Neutrophil (primary cell): ENCODE data around the gene EPB41L5.
"Not testable (repeated sequence)": the region's sequence is repeated elsewhere in the genome, so short reads cannot be mapped to it uniquely, and the experiment has no call there.

Source experiments
- H3K27ac ChIP-seq: fragments of 200-600 bp; sonication (generic); 2 replicates; pipeline ENCODE4 v1.5.1; 2016; ENCODE audit warnings: mild to moderate bottlenecking, moderate library complexity
- H3K27me3 ChIP-seq: fragments of 200-600 bp; sonication (generic); 2 replicates; pipeline ENCODE4 v1.6.0; 2016; ENCODE audit warnings: mild to moderate bottlenecking
- H3K36me3 ChIP-seq: fragments of 200-600 bp; sonication (generic); 2 replicates; pipeline ENCODE4 v1.5.1; 2017
- H3K4me1 ChIP-seq, 2 experiments: fragments of 200-600 bp in 1 of 2; sonication (generic) in 1 of 2; 1 replicate in 1 of 2; 2 replicates in 1 of 2; pipeline versions ENCODE4 v1.5.1 to v1.6.1; 2013 to 2016; ENCODE audit warnings: low read depth in 1 of 2, low read length in 1 of 2, mild to moderate bottlenecking in 1 of 2, moderate library complexity in 1 of 2; ENCODE audit not compliant: control insufficient read depth in 1 of 2, insufficient read depth in 1 of 2
- H3K4me3 ChIP-seq, 2 experiments: fragments of 200-600 bp in 1 of 2; sonication (generic) in 1 of 2; 1 replicate in 1 of 2; 2 replicates in 1 of 2; pipeline ENCODE4 v1.5.1; 2013 to 2016; ENCODE audit warnings: low read depth in 1 of 2, low read length in 1 of 2, mild to moderate bottlenecking in 1 of 2, moderate library complexity in 1 of 2
- H3K9me3 ChIP-seq: fragments of 200-600 bp; sonication (generic); 2 replicates; pipeline ENCODE4 v1.5.1; 2016
- TF ChIP-seq, protein P1 (sequence below): fragments of 200-600 bp; sonication (generic); IDR thresholded peaks from 2 replicates; pipeline ENCODE4 v1.5.1; 2016; ENCODE audit warnings: antibody characterized with exemption

Gene EPB41L5

DNA sequence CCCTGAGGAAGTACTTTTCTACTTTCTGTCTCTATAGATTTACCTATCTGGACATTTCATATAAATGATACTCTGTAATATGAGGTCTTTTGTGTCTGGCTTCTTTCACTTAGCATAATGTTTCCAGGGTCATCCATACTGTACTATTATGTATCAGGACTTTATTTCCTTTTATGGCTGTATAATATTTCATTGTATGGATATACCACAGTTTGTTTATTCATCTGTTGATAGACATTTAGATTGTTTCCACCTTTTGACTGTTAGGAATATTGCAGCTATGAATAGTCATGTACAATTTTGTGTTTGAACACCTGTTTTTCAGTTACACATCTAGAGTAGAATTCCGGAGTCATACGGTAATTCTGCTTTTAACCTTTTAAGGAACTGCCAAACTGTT is 136.5 kb downstream of the EPB41L5 start:
- Histone ChIP-seq H3K9me3 (no peaks in the 10 kb centered on the region), H3K27ac (no peak overlapping the region), H3K4me1 (no peaks in the 10 kb centered on the region), H3K4me3 (no peak overlapping the region), H3K36me3 (no peaks in the 10 kb centered on the region), H3K27me3 (no peaks in the 10 kb centered on the region)
- TF ChIP-seq, protein P1, sequence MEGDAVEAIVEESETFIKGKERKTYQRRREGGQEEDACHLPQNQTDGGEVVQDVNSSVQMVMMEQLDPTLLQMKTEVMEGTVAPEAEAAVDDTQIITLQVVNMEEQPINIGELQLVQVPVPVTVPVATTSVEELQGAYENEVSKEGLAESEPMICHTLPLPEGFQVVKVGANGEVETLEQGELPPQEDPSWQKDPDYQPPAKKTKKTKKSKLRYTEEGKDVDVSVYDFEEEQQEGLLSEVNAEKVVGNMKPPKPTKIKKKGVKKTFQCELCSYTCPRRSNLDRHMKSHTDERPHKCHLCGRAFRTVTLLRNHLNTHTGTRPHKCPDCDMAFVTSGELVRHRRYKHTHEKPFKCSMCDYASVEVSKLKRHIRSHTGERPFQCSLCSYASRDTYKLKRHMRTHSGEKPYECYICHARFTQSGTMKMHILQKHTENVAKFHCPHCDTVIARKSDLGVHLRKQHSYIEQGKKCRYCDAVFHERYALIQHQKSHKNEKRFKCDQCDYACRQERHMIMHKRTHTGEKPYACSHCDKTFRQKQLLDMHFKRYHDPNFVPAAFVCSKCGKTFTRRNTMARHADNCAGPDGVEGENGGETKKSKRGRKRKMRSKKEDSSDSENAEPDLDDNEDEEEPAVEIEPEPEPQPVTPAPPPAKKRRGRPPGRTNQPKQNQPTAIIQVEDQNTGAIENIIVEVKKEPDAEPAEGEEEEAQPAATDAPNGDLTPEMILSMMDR, result no peak

- no peaks in the 10 kb centered on the region for H3K4me1 ChIP-seq
- TF ChIP-seq, protein P1, result no peak
- no peaks in the 10 kb centered on the region for H3K27me3 ChIP-seq
- H3K27ac ChIP-seq, result no peak overlapping the region
- H3K36me3 ChIP-seq, result no peaks in the 10 kb centered on the region
- H3K9me3 ChIP-seq, result no peaks in the 10 kb centered on the region
- H3K4me3 ChIP-seq, result no peak overlapping the region
These were observed 137.2 kb downstream of the EPB41L5 start for GRCh38 chr2:120150040-120150482.

- TF ChIP-seq, protein P1, result no peak
- Histone ChIP-seq H3K27ac (no peak overlapping the region), H3K36me3 (no peaks in the 10 kb centered on the region), H3K9me3 (peaks cover 6% of the 10 kb centered on the region), H3K27me3 (no peaks in the 10 kb centered on the region), H3K4me1 (no peaks in the 10 kb centered on the region), H3K4me3 (no peak overlapping the region)
These were observed 142.4 kb downstream of the EPB41L5 start for GRCh38 chr2:120155308-120155707.

GRCh38 chr2:120158658-120159057 is 145.8 kb downstream of the EPB41L5 start:
- not testable (repeated sequence) for H3K36me3 ChIP-seq, H3K27me3 ChIP-seq, H3K9me3 ChIP-seq, H3K27ac ChIP-seq, H3K4me3 ChIP-seq, H3K4me1 ChIP-seq

DNA sequence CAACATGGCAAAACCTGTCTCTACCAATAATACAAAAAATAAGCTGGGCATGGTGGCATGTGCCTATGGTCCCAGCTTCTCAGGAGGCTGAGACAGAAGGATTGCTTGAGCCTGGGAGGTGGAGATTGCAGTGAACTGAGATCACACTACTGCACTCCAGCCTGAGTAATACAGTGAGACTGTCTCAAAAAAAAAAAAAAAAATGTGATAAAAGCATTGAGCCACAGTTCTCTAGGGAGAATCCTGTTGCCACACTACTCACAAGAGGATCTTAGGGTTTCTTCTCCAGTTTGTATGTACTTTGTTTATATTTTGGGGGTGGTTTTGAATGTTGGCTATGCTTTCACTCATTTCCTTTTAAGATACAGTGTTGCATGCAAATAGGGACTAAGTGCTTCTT is 148.3 kb downstream of the EPB41L5 start:
- Histone ChIP-seq H3K4me3 (no peak overlapping the region), H3K27me3 (no peaks in the 10 kb centered on the region), H3K4me1 (no peaks in the 10 kb centered on the region), H3K27ac (no peak overlapping the region), H3K9me3 (peaks cover 3% of the 10 kb centered on the region), H3K36me3 (no peaks in the 10 kb centered on the region)
- TF ChIP-seq, protein P1, result no peak

- no peak overlapping the region for H3K4me3 ChIP-seq
- no peaks in the 10 kb centered on the region for H3K27me3 ChIP-seq
- H3K9me3 ChIP-seq, result no peaks in the 10 kb centered on the region
- TF ChIP-seq, protein P1, result no peak
- no peaks in the 10 kb centered on the region for H3K36me3 ChIP-seq
- H3K4me1 ChIP-seq, result no peaks in the 10 kb centered on the region
- no peak overlapping the region for H3K27ac ChIP-seq
These were observed 149.8 kb downstream of the EPB41L5 start for GRCh38 chr2:120162716-120163115.
